T-cell (primary cell): Measurements from ENCODE around the gene USP2. TPM values are rescaled to one million over a fixed set of nuclear protein-coding genes. Genes with fewer than 3 reads are reported as not detected.

ENCODE experiments used
- ATAC-seq, 4 experiments: fragments of 200-7000 bp in 3 of 4; fragments of 150-1000 bp in 1 of 4; cut with Tn5 transposase; replicated peaks in 1 of 4; 1 replicate in 3 of 4; 2 replicates in 1 of 4; pipeline ENCODE4 v1.10.0; 2021; ENCODE audit warnings: moderate library complexity in 3 of 4, mild to moderate bottlenecking in 2 of 4, moderate number of reproducible peaks in 1 of 4
- CTCF ChIA-PET, 2 donors: fragments of 300-600 bp; sonication (Branson Sonifier 250); formaldehyde crosslinking; loops; one replicate each; lab custom pipeline; 2022; ENCODE audit warnings: antibody characterized with exemption in 2 of 2; lab: Charles Lee
- POLR2A ChIA-PET, 2 donors: fragments of 300-600 bp; sonication (Branson Sonifier 250); formaldehyde crosslinking; loops; one replicate each; lab custom pipeline; 2022; ENCODE audit warnings: antibody characterized with exemption in 2 of 2; lab: Charles Lee
- DNase-seq, 35 experiments: peaks; one replicate each; pipeline versions ENCODE4 v3.0.0 to v3.0.0-alpha.2; 2013 to 2023
- H3K27ac ChIP-seq: one replicate; pipeline ENCODE4 v1.5.1; 2013; ENCODE audit warnings: low read length
- H3K27me3 ChIP-seq, 2 experiments: replicated peaks in 1 of 2; 1 replicate in 1 of 2; 2 replicates in 1 of 2; pipeline versions ENCODE4 v1.6.1 to v1.7.0; 2013; ENCODE audit warnings: low read length in 1 of 2, mixed read lengths in 1 of 2; ENCODE audit not compliant: control insufficient read depth in 2 of 2, insufficient read depth in 2 of 2; ENCODE audit errors: extremely low read depth in 1 of 2
- H3K36me3 ChIP-seq, 2 donors: 1 replicate in 1 of 2; 2 replicates in 1 of 2; pipeline versions ENCODE4 v1.6.1 to v1.7.0; 2013; ENCODE audit warnings: low read length in 1 of 2; ENCODE audit not compliant: control insufficient read depth in 2 of 2, insufficient read depth in 1 of 2; ENCODE audit errors: extremely low read depth in 1 of 2
- H3K4me1 ChIP-seq, 2 experiments: 1 replicate in 1 of 2; 2 replicates in 1 of 2; pipeline versions ENCODE4 v1.6.1 to v1.7.0; 2013; ENCODE audit warnings: low read length in 2 of 2, mixed read lengths in 1 of 2; ENCODE audit not compliant: insufficient read depth in 2 of 2, control insufficient read depth in 1 of 2; ENCODE audit errors: extremely low read depth in 1 of 2
- H3K4me3 ChIP-seq, 2 donors: 1 replicate in 1 of 2; 2 replicates in 1 of 2; pipeline versions ENCODE4 v1.5.1 to v1.7.0; 2013; ENCODE audit warnings: mild to moderate bottlenecking in 2 of 2, low read length in 1 of 2, moderate library complexity in 1 of 2; ENCODE audit not compliant: control insufficient read depth in 1 of 2; ENCODE audit errors: extremely low read depth in 1 of 2
- H3K9me3 ChIP-seq: 2 replicates; pipeline ENCODE4 v1.7.0; 2013
- H3K27ac Mint-ChIP-seq, 2 donors: one replicate each; pipeline ENCODE4 v1.8.0; 2020 to 2021; ENCODE audit warnings: mild to moderate bottlenecking in 2 of 2, mixed read lengths in 2 of 2
- H3K27me3 Mint-ChIP-seq, 2 donors: one replicate each; pipeline ENCODE4 v1.8.0; 2021 to 2022; ENCODE audit warnings: mixed read lengths in 2 of 2
- H3K36me3 Mint-ChIP-seq: one replicate; pipeline ENCODE4 v1.8.0; 2021; ENCODE audit warnings: mixed read lengths
- H3K4me1 Mint-ChIP-seq, 3 donors: one replicate each; pipeline ENCODE4 v1.8.0; 2020 to 2022; ENCODE audit warnings: mixed read lengths in 3 of 3, mild to moderate bottlenecking in 1 of 3
- H3K4me3 Mint-ChIP-seq, 3 donors: one replicate each; pipeline ENCODE4 v1.8.0; 2020 to 2022; ENCODE audit warnings: mild to moderate bottlenecking in 3 of 3, mixed read lengths in 3 of 3, moderate library complexity in 3 of 3
- H3K9me3 Mint-ChIP-seq, 3 donors: one replicate each; pipeline ENCODE4 v1.8.0; 2020 to 2022; ENCODE audit warnings: mixed read lengths in 3 of 3
- WGBS: methylation state at CpG from one replicate; pipeline ENCODE4 v1.1.5; 2013; ENCODE audit warnings: missing lambda C conversion rate; ENCODE audit not compliant: insufficient coverage; 5-methylcytosine and 5-hydroxymethylcytosine counted together
- total RNA-seq, 35 experiments: library from RNA in 6 of 35; stranded (reverse) in 6 of 35; fragments of 120-200 nt in 1 of 35; gene quantifications; one replicate each; pipeline versions ENCODE4 v1.2.1 to v1.2.4 and lab custom pipeline; 2013 to 2026

Gene USP2
- total RNA-seq: 1 to 10 TPM in 1 of 5 donors, under 1 TPM in 4; 0.13 to 3.2 (median 0.44) TPM
- 0.07 TPM for total RNA-seq (2013)
- 0.07 to 10.2 (median 0.40) reads per million in 29 experiments for total RNA-seq (lab: John Stamatoyannopoulos, UW)

GRCh38 chr11:119381181-119381988, at the start of gene USP2:
Gene USP2, minus strand, starts transcription at chr11:119381690. Its CDS starts 8,210 bp downstream, at chr11:119373480.
- DNase-seq (peak; percentile 91 to 99 (median 95)), ATAC-seq (peak; percentile 98 to 100 (median 98))
- Mint-ChIP-seq H3K36me3 (no peaks in the 10 kb centered on the region), H3K4me3 (no peak within 1 kb of the TSS), H3K27ac (peak within 1 kb of the TSS in 1 of 2 donors; percentile 29), H3K9me3 (no peaks in the 10 kb centered on the region), H3K4me1 (peaks cover 0 to 5% (median 5%) of the 10 kb centered on the region in 3 donors), H3K27me3 (no peaks in the 10 kb centered on the region)
- no peaks in the 10 kb centered on the region for H3K36me3 ChIP-seq
- WGBS: under 1% methylated on average over 45 of the region's 54 CpGs
- no peaks in the 10 kb centered on the region for H3K9me3 ChIP-seq
- ChIA-PET CTCF (interaction anchor here (0.6 to 2.4 kb wide), 6 partner anchors 11 to 809 kb away, joined by 3 to 19 read pairs (median 5); partner anchors contain the start of gene ARCN1 (in 1 of the 2)), POLR2A (no interaction called here)
- peaks cover 3 to 23% of the 10 kb centered on the region in 2 experiments for H3K27me3 ChIP-seq
- H3K27ac ChIP-seq: no peak within 1 kb of the TSS
- H3K4me1 ChIP-seq: peaks cover 10 to 20% of the 10 kb centered on the region in 2 experiments
- H3K4me3 ChIP-seq: peak within 1 kb of the TSS; percentile 62 to 75

GRCh38 chr11:119427279-119427678, 45.8 kb upstream of the USP2 start:
- Histone ChIP-seq H3K27me3 (peaks cover 10 to 53% of the 10 kb centered on the region in 2 experiments), H3K27ac (no peak overlapping the region), H3K4me3 (no peak overlapping the region), H3K9me3 (no peaks in the 10 kb centered on the region), H3K36me3 (no peaks in the 10 kb centered on the region), H3K4me1 (peaks cover 0 to 11% of the 10 kb centered on the region in 2 experiments)
- peaks cover 60 to 61% of the 10 kb centered on the region in 2 donors for H3K27me3 Mint-ChIP-seq
- ChIA-PET POLR2A (no interaction called here), CTCF (interaction anchor here in 1 of 2 donors (0.6 kb wide), 1 partner anchor 32 kb away, joined by 3 read pairs; no protein-coding TSS in a partner anchor)
- whole genome bisulfite sequencing: 100% methylated on average over 3 of the region's 5 CpGs
- H3K36me3 Mint-ChIP-seq: no peaks in the 10 kb centered on the region
- H3K27ac Mint-ChIP-seq: no peak overlapping the region
- H3K4me3 Mint-ChIP-seq: no peak overlapping the region
- peaks cover 5 to 18% (median 10%) of the 10 kb centered on the region in 3 donors for H3K4me1 Mint-ChIP-seq
- H3K9me3 Mint-ChIP-seq: no peaks in the 10 kb centered on the region
- DNase-seq: no peak
- no peak for ATAC-seq

- no peak for ATAC-seq
- Mint-ChIP-seq H3K9me3 (no peaks in the 10 kb centered on the region), H3K27ac (no peak overlapping the region), H3K4me1 (peaks cover 11 to 28% (median 20%) of the 10 kb centered on the region in 3 donors), H3K36me3 (no peaks in the 10 kb centered on the region), H3K4me3 (no peak overlapping the region), H3K27me3 (peaks cover 61 to 65% of the 10 kb centered on the region in 2 donors)
- POLR2A ChIA-PET: no interaction called here
- Histone ChIP-seq H3K4me1 (peaks cover 0 to 17% of the 10 kb centered on the region in 2 experiments), H3K9me3 (no peaks in the 10 kb centered on the region), H3K36me3 (no peaks in the 10 kb centered on the region), H3K27me3 (peaks cover 15 to 52% of the 10 kb centered on the region in 2 experiments), H3K4me3 (no peak overlapping the region), H3K27ac (no peak overlapping the region)
- 86% methylated on average over 1 of the region's 4 CpGs for WGBS
- CTCF ChIA-PET: interaction anchor here in 1 of 2 donors (0.6 kb wide), 1 partner anchor 88 kb away, joined by 8 read pairs; no protein-coding TSS in a partner anchor
- no peak for DNase-seq
Measured at GRCh38 chr11:119426142-119426541, 44.7 kb upstream of the USP2 start.

GRCh38 chr11:119424775-119425174, 43.3 kb upstream of the USP2 start:
- no peak overlapping the region for H3K27ac Mint-ChIP-seq
- DNase-seq (no peak), ATAC-seq (no peak)
- H3K9me3 Mint-ChIP-seq: no peaks in the 10 kb centered on the region
- H3K4me1 Mint-ChIP-seq: peaks cover 11 to 28% (median 20%) of the 10 kb centered on the region in 3 donors
- Histone ChIP-seq H3K9me3 (no peaks in the 10 kb centered on the region), H3K36me3 (no peaks in the 10 kb centered on the region), H3K4me1 (peaks cover 0 to 17% of the 10 kb centered on the region in 2 experiments), H3K27me3 (peaks cover 15 to 60% of the 10 kb centered on the region in 2 experiments), H3K27ac (no peak overlapping the region), H3K4me3 (no peak overlapping the region)
- peaks cover 62 to 63% of the 10 kb centered on the region in 2 donors for H3K27me3 Mint-ChIP-seq
- H3K4me3 Mint-ChIP-seq: peak overlapping the region in 1 of 3 donors; percentile 73
- ChIA-PET CTCF (no interaction called here), POLR2A (no interaction called here)
- no peaks in the 10 kb centered on the region for H3K36me3 Mint-ChIP-seq
- WGBS: 95% methylated on average over 2 of the region's 2 CpGs

- no peak overlapping the region for H3K4me3 ChIP-seq
- POLR2A ChIA-PET: no interaction called here
- H3K27ac Mint-ChIP-seq: no peak overlapping the region
- H3K4me3 Mint-ChIP-seq: peak overlapping the region in 1 of 3 donors; percentile 73
- no peak overlapping the region for H3K27ac ChIP-seq
- H3K27me3 Mint-ChIP-seq: peaks cover 62 to 63% of the 10 kb centered on the region in 2 donors
- ATAC-seq (no peak), DNase-seq (no peak)
- H3K36me3 ChIP-seq: no peaks in the 10 kb centered on the region
- H3K4me1 Mint-ChIP-seq: peaks cover 11 to 28% (median 20%) of the 10 kb centered on the region in 3 donors
- no peaks in the 10 kb centered on the region for H3K9me3 ChIP-seq
- no peaks in the 10 kb centered on the region for H3K9me3 Mint-ChIP-seq
- H3K36me3 Mint-ChIP-seq: no peaks in the 10 kb centered on the region
- CTCF ChIA-PET: no interaction called here
- peaks cover 15 to 61% of the 10 kb centered on the region in 2 experiments for H3K27me3 ChIP-seq
- H3K4me1 ChIP-seq: peaks cover 0 to 17% of the 10 kb centered on the region in 2 experiments
- WGBS: 95% methylated on average over 3 of the region's 3 CpGs
Measured at GRCh38 chr11:119424276-119424675, 42.8 kb upstream of the USP2 start.

- no peaks in the 10 kb centered on the region for H3K36me3 Mint-ChIP-seq
- ATAC-seq (no peak), DNase-seq (no peak)
- WGBS: 77% methylated on average over 5 of the region's 14 CpGs
- POLR2A ChIA-PET: no interaction called here
- H3K4me3 ChIP-seq: no peak overlapping the region
- no peak overlapping the region for H3K27ac ChIP-seq
- no peaks in the 10 kb centered on the region for H3K9me3 ChIP-seq
- no peak overlapping the region for H3K27ac Mint-ChIP-seq
- H3K27me3 ChIP-seq: peaks cover 15 to 64% of the 10 kb centered on the region in 2 experiments
- no peaks in the 10 kb centered on the region for H3K9me3 Mint-ChIP-seq
- H3K4me1 ChIP-seq: peaks cover 0 to 17% of the 10 kb centered on the region in 2 experiments
- H3K36me3 ChIP-seq: no peaks in the 10 kb centered on the region
- peaks cover 11 to 28% (median 20%) of the 10 kb centered on the region in 3 donors for H3K4me1 Mint-ChIP-seq
- CTCF ChIA-PET: no interaction called here
- peaks cover 65 to 68% of the 10 kb centered on the region in 2 donors for H3K27me3 Mint-ChIP-seq
- H3K4me3 Mint-ChIP-seq: peak overlapping the region in 2 of 3 donors; percentile 0 to 73
Measured at GRCh38 chr11:119423509-119424254, 42.2 kb upstream of the USP2 start.
